NCI-H345 treated with DMSO at 0.1 percent for 48 hours (cell line): ENCODE data around the gene PUM1.
"Not testable (repeated sequence)": the region's sequence is repeated elsewhere in the genome, so short reads cannot be mapped to it uniquely, and the experiment has no call there.

Experiments
- DNase-seq: peaks from one replicate; lab custom pipeline; 2025; ENCODE audit not compliant: unreplicated experiment; lab: John Stamatoyannopoulos, UW

The PUM1 gene

GRCh38 chr1:30997463-30998057 lies 68.0 kb downstream of the PUM1 start:
- DNase-seq: no peak

GRCh38 chr1:30995990-30996612 lies 69.4 kb downstream of the PUM1 start:
- DNase-seq: no peak

- no peak for DNase-seq
These were observed 73.5 kb downstream of the PUM1 start for GRCh38 chr1:30991862-30992606.

DNA sequence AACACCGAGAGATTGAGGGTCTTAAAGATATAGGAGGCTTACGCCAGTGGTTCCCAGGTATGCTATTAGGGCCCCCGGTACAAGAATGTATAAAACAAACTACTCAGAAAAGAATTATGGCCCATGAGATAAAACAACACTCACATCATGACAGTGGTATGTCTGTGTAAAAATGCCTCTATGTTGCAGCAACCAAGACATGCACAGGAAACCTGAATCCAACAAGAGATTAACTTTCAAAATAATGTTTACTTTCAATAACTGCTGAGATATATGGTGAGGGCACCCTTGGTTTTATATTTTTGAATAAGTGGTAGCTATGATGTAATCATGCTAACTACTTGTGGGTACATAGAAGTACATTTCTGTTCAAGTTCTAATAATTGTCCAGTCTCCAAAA lies 74.9 kb downstream of the PUM1 start:
- no peak for DNase-seq

GRCh38 chr1:30988045-30988444 lies 77.5 kb downstream of the PUM1 start:
- DNase-seq: no peak

- no peak for DNase-seq
These were observed 78.8 kb downstream of the PUM1 start for GRCh38 chr1:30986755-30987154.

DNA sequence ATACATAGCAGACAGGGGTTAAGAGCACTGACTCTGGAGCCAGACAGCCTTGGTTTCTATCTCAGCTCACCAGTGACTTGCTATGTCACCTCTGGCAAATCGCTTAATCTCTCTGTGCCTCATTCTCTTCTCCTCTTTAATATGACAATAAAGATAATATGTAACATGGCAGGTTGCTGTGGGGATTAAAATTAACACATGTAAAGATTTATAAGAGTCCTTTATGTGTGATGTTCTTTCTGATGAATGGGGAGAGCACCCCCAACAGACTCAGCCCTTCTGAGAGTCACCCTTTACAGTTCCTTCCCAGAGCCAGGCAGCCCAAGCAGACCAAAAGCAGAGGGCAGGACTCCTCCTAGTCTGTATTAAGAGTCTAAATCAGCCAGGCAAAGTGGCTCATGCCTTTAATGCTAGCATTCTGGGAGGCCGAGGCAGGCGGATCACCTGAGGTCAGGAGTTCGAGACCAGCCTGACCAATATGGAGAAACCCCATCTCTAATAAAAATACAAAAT lies 80.5 kb downstream of the PUM1 start:
- no peak for DNase-seq

- DNase-seq: no peak
These were observed 81.2 kb downstream of the PUM1 start for GRCh38 chr1:30984165-30984889.

DNA sequence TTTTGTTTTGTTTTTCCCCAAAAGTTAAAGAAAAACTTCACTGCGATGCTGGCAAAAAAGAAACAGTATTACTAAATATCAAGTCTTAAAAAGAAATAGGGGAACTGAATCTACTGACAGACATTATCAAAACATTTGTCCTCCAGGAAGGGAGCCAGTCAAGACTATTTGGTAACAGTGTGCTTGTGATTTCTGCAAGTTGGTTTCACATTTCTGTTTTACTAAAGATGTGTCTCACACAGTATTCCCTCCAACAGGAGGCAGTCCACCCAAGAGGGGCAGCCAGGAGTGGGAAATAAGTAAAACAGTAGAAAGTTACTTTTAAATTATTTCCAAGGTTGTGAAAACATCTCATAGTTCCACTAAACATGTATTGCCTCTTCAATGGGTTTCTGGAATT lies 82.6 kb downstream of the PUM1 start:
- no peak for DNase-seq

GRCh38 chr1:30982431-30982830 lies 83.1 kb downstream of the PUM1 start:
- DNase-seq: no peak

DNA sequence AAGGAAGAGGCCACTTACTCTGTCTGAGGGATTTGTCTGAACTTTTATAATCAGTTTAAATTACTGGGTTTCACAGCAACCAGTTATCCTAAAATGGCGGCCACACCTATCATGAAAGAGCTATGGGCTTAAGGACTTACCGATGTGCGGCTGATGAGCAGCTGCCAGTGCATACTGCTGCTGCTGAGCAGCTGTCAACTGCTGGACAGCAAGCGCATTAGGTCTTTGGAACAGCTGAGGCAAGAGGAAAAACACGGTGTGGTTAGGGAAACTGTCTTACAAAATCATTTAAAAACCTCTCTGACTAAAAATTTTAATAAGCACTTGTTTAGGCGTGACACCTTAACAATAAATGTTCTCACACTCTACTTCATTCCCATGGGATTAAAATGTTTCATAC lies 84.3 kb downstream of the PUM1 start:
- DNase-seq: no peak

- no peak for DNase-seq
These were observed 88.0 kb downstream of the PUM1 start for GRCh38 chr1:30977511-30977910.

GRCh38 chr1:30977105-30977504 lies 88.4 kb downstream of the PUM1 start:
- DNase-seq: no peak

DNA sequence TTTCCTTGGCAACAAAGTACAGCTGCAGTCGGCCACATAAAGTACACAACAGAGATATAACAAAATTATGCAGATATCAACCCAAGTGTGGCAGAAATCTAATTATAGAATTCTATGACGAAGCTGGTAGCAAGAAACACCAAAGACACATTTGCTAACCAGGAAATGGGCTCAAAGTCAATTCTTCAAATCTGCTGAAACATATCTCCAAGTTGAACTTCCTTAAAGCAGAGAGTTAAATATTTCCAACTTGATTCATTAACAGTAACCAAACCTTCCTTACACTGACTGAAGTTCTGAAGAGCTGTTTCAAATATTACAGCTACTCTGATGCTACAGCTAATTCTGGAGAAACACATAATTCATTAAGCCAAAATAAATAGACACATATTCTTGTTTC lies 89.4 kb downstream of the PUM1 start:
- DNase-seq: no peak

DNA sequence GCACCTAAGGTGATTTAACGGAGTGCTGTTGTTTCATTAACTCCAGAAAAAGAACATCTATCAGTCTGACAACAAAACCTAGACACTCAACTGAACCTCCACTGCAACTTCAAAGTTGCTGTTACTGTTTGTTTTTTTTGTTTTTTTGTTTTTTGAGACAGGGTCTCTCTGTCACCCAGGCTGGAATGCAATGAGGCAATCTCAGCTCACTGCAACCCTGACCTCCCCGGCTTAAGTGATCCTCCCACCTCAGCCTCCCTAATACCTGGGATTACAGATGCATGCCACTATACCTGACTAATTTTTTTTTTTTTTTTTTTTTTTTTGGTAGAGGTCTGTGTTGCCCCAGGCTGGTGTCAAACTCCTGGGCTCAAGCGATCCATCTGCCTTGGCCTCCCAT lies 90.3 kb downstream of the PUM1 start:
- DNase-seq: no peak

GRCh38 chr1:30974536-30974935 lies 91.0 kb downstream of the PUM1 start:
- DNase-seq: no peak

DNA sequence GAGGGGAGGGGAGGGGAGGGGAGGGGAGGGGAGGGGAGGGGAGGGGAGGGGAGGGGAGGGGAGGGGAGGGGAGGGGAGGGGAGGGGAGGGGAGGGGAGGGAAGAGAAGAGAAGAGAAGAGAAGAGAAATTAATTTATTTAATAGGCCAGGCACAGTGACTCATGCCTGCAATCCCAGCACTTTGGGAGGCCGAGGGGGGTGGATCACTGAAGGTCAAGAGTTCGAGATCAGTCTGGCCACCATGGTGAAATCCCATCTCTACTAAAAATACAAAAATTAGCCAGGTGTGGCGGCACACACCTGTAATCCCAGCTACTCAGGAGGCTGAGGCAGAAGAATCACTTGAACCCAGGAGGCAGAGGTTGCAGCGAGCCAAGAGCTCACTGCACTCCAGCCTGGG lies 93.2 kb downstream of the PUM1 start:
- not testable (repeated sequence) for DNase-seq

DNA sequence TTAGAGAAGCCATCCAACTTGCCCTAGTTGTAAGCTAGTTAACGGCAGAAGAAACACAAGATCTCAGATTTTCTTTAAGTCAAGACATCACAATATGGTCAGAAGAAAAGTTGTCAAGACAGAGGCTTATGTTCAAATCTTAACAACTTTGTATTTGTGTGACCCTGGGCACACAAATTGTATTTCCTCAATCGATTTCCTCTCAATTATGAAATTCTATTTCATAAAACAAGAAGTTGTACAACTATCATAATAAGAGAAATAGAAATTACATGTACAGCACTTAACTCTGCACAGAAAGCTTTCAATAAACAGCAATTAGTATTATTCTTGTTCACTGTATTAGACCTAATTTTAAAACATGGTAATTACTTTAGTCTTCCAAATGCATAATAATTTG lies 94.0 kb downstream of the PUM1 start:
- no peak for DNase-seq

GRCh38 chr1:30969903-30970302 lies 95.6 kb downstream of the PUM1 start:
- DNase-seq: no peak

GRCh38 chr1:30968220-30968971 lies 97.1 kb downstream of the PUM1 start:
- no peak for DNase-seq
